T-helper 1 cell treated with Interleukin-12 subunit alpha and Interleukin-12 subunit beta and Interleukin-4 antibody, amounts not matched to agents 30 ng/mL and 1 ng/mL, for 36 hours (primary cell): Measurements from ENCODE around the gene KCNQ1. TPM values are rescaled to one million over a fixed set of nuclear protein-coding genes. Genes with fewer than 3 reads are reported as not detected.

Experiments used
- intact Hi-C: fragments of 100-400 bp; cut with micrococcal nuclease; formaldehyde crosslinking; loops from one replicate; pipeline ENCODE4 v1.15.1; 2024
- total RNA-seq: library from RNA; stranded (reverse); gene quantifications from 2 replicates; pipeline ENCODE4 v1.2.3, GENCODE V29; 2022

Gene KCNQ1
- total RNA-seq, 1 donor from 2014 or later, result 16.9 TPM

- intact Hi-C loops, result loop anchor here (2.0 to 5.0 kb wide), 3 partner anchors 84 to 334 kb away; partner anchors contain the start of gene KCNQ1
Observed at GRCh38 chr11:2531277-2531986, 86.6 kb downstream of the KCNQ1 start.

- intact Hi-C loops, result loop anchor here (1.0 to 5.0 kb wide), 7 partner anchors 65 to 877 kb away; partner anchors contain the start of gene KCNQ1
Observed at GRCh38 chr11:2531987-2532703, 87.3 kb downstream of the KCNQ1 start.

GRCh38 chr11:2532704-2533586 lies 88.1 kb downstream of the KCNQ1 start:
- intact Hi-C loops, result loop anchor here (1.0 to 5.0 kb wide), 10 partner anchors 66 to 876 kb away; partner anchors contain the start of gene KCNQ1

- intact Hi-C loops, result loop anchor here (1.0 to 5.0 kb wide), 7 partner anchors 86 to 875 kb away; partner anchors contain the start of gene KCNQ1
Observed at GRCh38 chr11:2533587-2534133, 88.9 kb downstream of the KCNQ1 start.

GRCh38 chr11:2534134-2534956 lies 89.5 kb downstream of the KCNQ1 start:
- intact Hi-C loops, result loop anchor here (5.0 kb wide), 2 partner anchors 87 to 337 kb away; partner anchors contain the start of gene KCNQ1

- intact Hi-C loops, result loop anchor here (5.0 kb wide), 2 partner anchors 88 to 338 kb away; partner anchors contain the start of gene KCNQ1
Observed at GRCh38 chr11:2534957-2535672, 90.3 kb downstream of the KCNQ1 start.

- intact Hi-C loops, result no loop called here
Observed at GRCh38 chr11:2535673-2536439, 91.0 kb downstream of the KCNQ1 start.

- intact Hi-C loops, result no loop called here
Observed at GRCh38 chr11:2536440-2536989, 91.7 kb downstream of the KCNQ1 start.

- intact Hi-C loops, result no loop called here
Observed at GRCh38 chr11:2537010-2537705, 92.3 kb downstream of the KCNQ1 start.

- intact Hi-C loops, result no loop called here
Observed at GRCh38 chr11:2537896-2538724, 93.3 kb downstream of the KCNQ1 start.

- intact Hi-C loops, result no loop called here
Observed at GRCh38 chr11:2538951-2539350, 94.1 kb downstream of the KCNQ1 start.

GRCh38 chr11:2539371-2540222 lies 94.8 kb downstream of the KCNQ1 start:
- intact Hi-C loops, result loop anchor here (10.0 kb wide), 1 partner anchor 225 kb away; no protein-coding TSS in a partner anchor

GRCh38 chr11:2540223-2540991 lies 95.6 kb downstream of the KCNQ1 start:
- intact Hi-C loops, result loop anchor here (10.0 kb wide), 1 partner anchor 224 kb away; no protein-coding TSS in a partner anchor

- intact Hi-C loops, result loop anchor here (10.0 kb wide), 1 partner anchor 224 kb away; no protein-coding TSS in a partner anchor
Observed at GRCh38 chr11:2540992-2541680, 96.3 kb downstream of the KCNQ1 start.
